T-helper 2 cell treated with Interferon-gamma antibody and Interleukin-4, amounts not matched to agents 5 μg/mL and 100 μg/mL, for 36 hours (primary cell): ENCODE results near the gene NR1D2.

Source experiments
- DNase-seq: peaks from one replicate; pipeline ENCODE4 v3.0.0; 2021; ENCODE audit warnings: low spot score
- H3K27ac Mint-ChIP-seq: one replicate; pipeline ENCODE4 v1.8.0; 2021; ENCODE audit warnings: mild to moderate bottlenecking, mixed read lengths
- H3K27me3 Mint-ChIP-seq: one replicate; pipeline ENCODE4 v1.8.0; 2021; ENCODE audit warnings: low read depth, mixed read lengths
- H3K36me3 Mint-ChIP-seq: one replicate; pipeline ENCODE4 v1.8.0; 2021; ENCODE audit warnings: low read depth, mixed read lengths
- H3K4me1 Mint-ChIP-seq: one replicate; pipeline ENCODE4 v1.8.0; 2021; ENCODE audit warnings: low read depth, mixed read lengths
- H3K4me3 Mint-ChIP-seq: one replicate; pipeline ENCODE4 v1.8.0; 2022; ENCODE audit warnings: mild to moderate bottlenecking, moderate library complexity, mixed read lengths
- H3K9me3 Mint-ChIP-seq: one replicate; pipeline ENCODE4 v1.8.0; 2021; ENCODE audit warnings: mixed read lengths

NR1D2 gene

GRCh38 chr3:23942546-23942945, 2.5 kb upstream of the NR1D2 start:
- H3K9me3 Mint-ChIP-seq: no peaks in the 10 kb centered on the region
- H3K36me3 Mint-ChIP-seq: no peaks in the 10 kb centered on the region
- no peak overlapping the region for H3K27ac Mint-ChIP-seq
- H3K4me1 Mint-ChIP-seq: peaks cover 8% of the 10 kb centered on the region
- no peak overlapping the region for H3K4me3 Mint-ChIP-seq
- no peak for DNase-seq
- H3K27me3 Mint-ChIP-seq: peaks cover 41% of the 10 kb centered on the region

- H3K4me3 Mint-ChIP-seq: peak overlapping the region; percentile 85
- H3K27me3 Mint-ChIP-seq: peaks cover 34% of the 10 kb centered on the region
- no peaks in the 10 kb centered on the region for H3K36me3 Mint-ChIP-seq
- H3K9me3 Mint-ChIP-seq: no peaks in the 10 kb centered on the region
- no peak for DNase-seq
- peak overlapping the region; percentile 71 for H3K27ac Mint-ChIP-seq
- peaks cover 8% of the 10 kb centered on the region for H3K4me1 Mint-ChIP-seq
Measured at GRCh38 chr3:23944007-23944783, 891 bp upstream of the NR1D2 start.

- Mint-ChIP-seq H3K4me1 (peaks cover 19% of the 10 kb centered on the region), H3K9me3 (no peaks in the 10 kb centered on the region), H3K27ac (no peak overlapping the region), H3K4me3 (no peak overlapping the region), H3K36me3 (no peaks in the 10 kb centered on the region), H3K27me3 (peaks cover 32% of the 10 kb centered on the region)
- no peak for DNase-seq
Measured at GRCh38 chr3:23945663-23945912, 502 bp downstream of the NR1D2 start.

GRCh38 chr3:23945913-23946687, 1.0 kb downstream of the NR1D2 start:
- H3K27ac Mint-ChIP-seq: peak overlapping the region; percentile 79
- H3K9me3 Mint-ChIP-seq: no peaks in the 10 kb centered on the region
- DNase-seq: peak; percentile 92
- H3K36me3 Mint-ChIP-seq: no peaks in the 10 kb centered on the region
- H3K4me3 Mint-ChIP-seq: peak overlapping the region; percentile 85
- peaks cover 29% of the 10 kb centered on the region for H3K27me3 Mint-ChIP-seq
- H3K4me1 Mint-ChIP-seq: peaks cover 19% of the 10 kb centered on the region

GRCh38 chr3:23948761-23949160, 3.7 kb downstream of the NR1D2 start:
- no peaks in the 10 kb centered on the region for H3K36me3 Mint-ChIP-seq
- no peak overlapping the region for H3K27ac Mint-ChIP-seq
- peaks cover 11% of the 10 kb centered on the region for H3K27me3 Mint-ChIP-seq
- peaks cover 22% of the 10 kb centered on the region for H3K4me1 Mint-ChIP-seq
- no peak for DNase-seq
- no peaks in the 10 kb centered on the region for H3K9me3 Mint-ChIP-seq
- no peak overlapping the region for H3K4me3 Mint-ChIP-seq

- Mint-ChIP-seq H3K4me3 (peak overlapping the region; percentile 77), H3K9me3 (no peaks in the 10 kb centered on the region), H3K36me3 (no peaks in the 10 kb centered on the region), H3K27ac (peak overlapping the region; percentile 19), H3K4me1 (peaks cover 18% of the 10 kb centered on the region), H3K27me3 (peaks cover 2% of the 10 kb centered on the region)
- no peak for DNase-seq
Measured at GRCh38 chr3:23949784-23950183, 4.7 kb downstream of the NR1D2 start.

- H3K4me1 Mint-ChIP-seq: peaks cover 18% of the 10 kb centered on the region
- H3K4me3 Mint-ChIP-seq: peak overlapping the region; percentile 77
- DNase-seq: no peak
- H3K27ac Mint-ChIP-seq: peak overlapping the region; percentile 68
- H3K36me3 Mint-ChIP-seq: no peaks in the 10 kb centered on the region
- H3K27me3 Mint-ChIP-seq: peaks cover 2% of the 10 kb centered on the region
- no peaks in the 10 kb centered on the region for H3K9me3 Mint-ChIP-seq
Measured at GRCh38 chr3:23950293-23950692, 5.2 kb downstream of the NR1D2 start.

GRCh38 chr3:23952646-23953045, 7.6 kb downstream of the NR1D2 start:
- Mint-ChIP-seq H3K27ac (no peak overlapping the region), H3K36me3 (no peaks in the 10 kb centered on the region), H3K4me1 (peaks cover 13% of the 10 kb centered on the region)

GRCh38 chr3:23953523-23953922, 8.4 kb downstream of the NR1D2 start:
- Mint-ChIP-seq H3K4me3 (no peak overlapping the region), H3K4me1 (peaks cover 13% of the 10 kb centered on the region), H3K27me3 (no peaks in the 10 kb centered on the region), H3K9me3 (no peaks in the 10 kb centered on the region), H3K27ac (no peak overlapping the region), H3K36me3 (no peaks in the 10 kb centered on the region)
- DNase-seq: no peak

More at GRCh38 chr3:23952646-23953045, 7.6 kb downstream of the NR1D2 start:
- no peaks in the 10 kb centered on the region for H3K9me3 Mint-ChIP-seq
- DNase-seq: no peak
- no peaks in the 10 kb centered on the region for H3K27me3 Mint-ChIP-seq
- no peak overlapping the region for H3K4me3 Mint-ChIP-seq

GRCh38 chr3:23954144-23954543, 9.1 kb downstream of the NR1D2 start:
- DNase-seq: no peak
- no peak overlapping the region for H3K4me3 Mint-ChIP-seq
- H3K4me1 Mint-ChIP-seq: peaks cover 13% of the 10 kb centered on the region
- no peak overlapping the region for H3K27ac Mint-ChIP-seq
- H3K36me3 Mint-ChIP-seq: no peaks in the 10 kb centered on the region
- H3K9me3 Mint-ChIP-seq: no peaks in the 10 kb centered on the region
- H3K27me3 Mint-ChIP-seq: no peaks in the 10 kb centered on the region

GRCh38 chr3:23956701-23957100, 11.6 kb downstream of the NR1D2 start:
- no peak for DNase-seq
- Mint-ChIP-seq H3K27ac (no peak overlapping the region), H3K4me1 (no peaks in the 10 kb centered on the region), H3K9me3 (no peaks in the 10 kb centered on the region), H3K4me3 (no peak overlapping the region), H3K27me3 (no peaks in the 10 kb centered on the region), H3K36me3 (no peaks in the 10 kb centered on the region)

GRCh38 chr3:23959135-23959900, 14.2 kb downstream of the NR1D2 start:
- DNase-seq: no peak

GRCh38 chr3:23960649-23961048, 15.6 kb downstream of the NR1D2 start:
- no peak overlapping the region for H3K27ac Mint-ChIP-seq
- no peak for DNase-seq
- no peaks in the 10 kb centered on the region for H3K4me1 Mint-ChIP-seq
- no peaks in the 10 kb centered on the region for H3K9me3 Mint-ChIP-seq
- H3K27me3 Mint-ChIP-seq: no peaks in the 10 kb centered on the region
- no peaks in the 10 kb centered on the region for H3K36me3 Mint-ChIP-seq
- H3K4me3 Mint-ChIP-seq: no peak overlapping the region

More at GRCh38 chr3:23959135-23959900, 14.2 kb downstream of the NR1D2 start:
- H3K27ac Mint-ChIP-seq: no peak overlapping the region
- H3K27me3 Mint-ChIP-seq: no peaks in the 10 kb centered on the region
- no peak overlapping the region for H3K4me3 Mint-ChIP-seq
- no peaks in the 10 kb centered on the region for H3K36me3 Mint-ChIP-seq
- H3K4me1 Mint-ChIP-seq: no peaks in the 10 kb centered on the region
- H3K9me3 Mint-ChIP-seq: no peaks in the 10 kb centered on the region

- H3K36me3 Mint-ChIP-seq: no peaks in the 10 kb centered on the region
- no peak overlapping the region for H3K4me3 Mint-ChIP-seq
- no peaks in the 10 kb centered on the region for H3K4me1 Mint-ChIP-seq
- H3K9me3 Mint-ChIP-seq: no peaks in the 10 kb centered on the region
- DNase-seq: no peak
- no peak overlapping the region for H3K27ac Mint-ChIP-seq
- H3K27me3 Mint-ChIP-seq: no peaks in the 10 kb centered on the region
Measured at GRCh38 chr3:23961066-23961465, 16.0 kb downstream of the NR1D2 start.
